Left renal pelvis (tissue), 4 donors: ENCODE data around the gene SHOC2. TPM values are rescaled to one million over a fixed set of nuclear protein-coding genes. Genes with fewer than 3 reads are reported as not detected.

Source experiments
- DNase-seq, 4 donors: peaks; one replicate each; pipeline ENCODE4 v3.0.0-alpha.2; 2013; ENCODE audit warnings: low read depth in 4 of 4, low spot score in 3 of 4
- polyA plus RNA-seq, 4 donors: library from polyadenylated mRNA; unstranded; fragments of 120-200 nt; gene quantifications; one replicate each; pipeline ENCODE4 v1.2.1, GENCODE V29; 2013; ENCODE audit not compliant: insufficient read length in 4 of 4

SHOC2 gene
- polyA plus RNA-seq, 4 donors = 35.9 to 47.4 (median 38.9) TPM

GRCh38 chr10:110977662-110978061, 58.3 kb downstream of the SHOC2 start:
- DNase-seq = no peak

- DNase-seq = no peak
Observed at GRCh38 chr10:110978204-110978603, 58.8 kb downstream of the SHOC2 start.

- no peak for DNase-seq
Observed at GRCh38 chr10:110979611-110980010, 60.2 kb downstream of the SHOC2 start.

GRCh38 chr10:110980807-110981206, 61.4 kb downstream of the SHOC2 start:
- no peak for DNase-seq

DNA sequence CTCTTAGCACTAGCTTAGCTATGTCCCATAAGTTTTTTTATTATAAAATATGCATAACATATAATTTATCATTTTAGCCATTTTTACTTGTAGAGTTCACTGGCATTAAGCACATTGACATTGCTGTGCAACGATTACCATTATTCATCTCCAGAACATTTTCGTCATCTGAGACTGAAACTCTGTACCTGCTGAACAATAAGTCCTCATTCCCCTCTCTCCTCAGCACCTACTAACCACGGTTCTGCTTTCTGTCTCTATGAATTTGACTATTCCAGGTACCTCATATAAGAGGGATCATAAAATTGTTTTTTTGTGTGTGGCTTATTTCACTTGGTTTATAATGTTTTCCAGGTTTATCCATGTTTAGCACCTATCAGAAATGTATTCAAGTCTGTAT, 64.1 kb downstream of the SHOC2 start:
- no peak for DNase-seq

DNA sequence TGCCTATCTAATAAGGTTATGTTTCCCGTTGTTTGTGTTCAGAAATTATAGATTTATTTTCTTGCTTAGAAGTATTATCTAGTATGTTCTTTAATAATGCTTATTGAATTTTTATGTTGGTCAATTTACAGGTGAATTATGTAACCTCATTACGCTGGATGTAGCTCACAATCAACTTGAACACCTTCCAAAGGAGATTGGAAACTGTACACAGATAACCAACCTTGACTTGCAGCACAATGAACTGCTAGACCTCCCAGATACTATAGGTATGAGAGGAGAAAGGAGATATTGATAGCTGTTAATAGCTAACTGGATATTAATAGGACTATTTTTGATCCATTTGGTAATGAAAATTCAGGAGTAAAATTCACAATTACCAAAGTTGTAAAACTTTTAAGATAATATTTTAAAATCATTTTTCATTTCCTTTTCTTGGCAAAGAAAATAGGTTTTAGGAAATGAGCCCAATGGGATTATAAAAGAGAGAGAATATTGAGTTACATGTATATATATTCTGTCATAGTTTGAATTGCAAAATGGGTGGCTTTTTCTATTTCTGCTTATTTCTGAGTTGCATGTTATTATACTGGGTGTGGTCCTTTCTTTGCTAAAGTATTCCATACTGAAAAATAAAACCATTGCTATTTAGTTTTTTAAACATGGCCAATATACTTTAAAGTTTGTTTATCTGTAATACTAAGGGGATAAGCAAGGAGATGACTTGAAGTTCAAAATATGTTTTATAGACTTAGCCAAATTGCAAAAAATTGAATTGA, 66.3 kb downstream of the SHOC2 start:
- DNase-seq = no peak

- no peak for DNase-seq
Observed at GRCh38 chr10:110989016-110989415, 69.6 kb downstream of the SHOC2 start.

GRCh38 chr10:110992006-110992800, 72.8 kb downstream of the SHOC2 start:
- no peak for DNase-seq

DNA sequence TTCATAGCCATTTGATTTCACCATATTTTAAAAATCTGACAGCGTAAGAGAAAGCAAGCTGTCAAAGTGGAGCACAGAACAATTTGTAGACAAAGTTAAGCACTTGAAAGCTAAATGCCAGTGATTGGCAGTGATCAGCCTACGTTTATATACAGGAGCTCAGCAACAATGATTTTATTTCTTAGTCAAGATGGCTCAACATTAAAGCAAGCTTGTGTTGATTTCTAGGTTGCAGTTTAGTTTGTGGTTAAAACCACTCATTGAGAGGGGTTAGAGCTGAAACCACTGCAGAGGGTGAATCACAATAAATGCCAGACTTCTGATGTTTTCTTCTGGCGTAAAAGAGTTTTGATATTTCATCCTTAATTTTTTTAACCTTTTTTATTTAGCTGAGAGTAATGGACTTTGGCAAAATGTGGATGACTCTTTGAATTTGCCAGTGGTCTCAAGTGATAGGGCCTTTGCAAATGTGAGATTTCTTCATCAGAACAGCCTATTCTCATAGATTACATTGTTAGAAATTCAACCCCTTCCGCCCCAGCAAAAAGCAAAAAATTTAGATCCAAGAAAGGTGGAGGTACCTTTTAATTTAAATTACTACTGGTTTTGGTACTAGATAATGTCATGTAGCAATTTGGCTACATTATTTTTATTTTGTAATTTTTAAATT, 73.8 kb downstream of the SHOC2 start:
- no peak for DNase-seq

DNA sequence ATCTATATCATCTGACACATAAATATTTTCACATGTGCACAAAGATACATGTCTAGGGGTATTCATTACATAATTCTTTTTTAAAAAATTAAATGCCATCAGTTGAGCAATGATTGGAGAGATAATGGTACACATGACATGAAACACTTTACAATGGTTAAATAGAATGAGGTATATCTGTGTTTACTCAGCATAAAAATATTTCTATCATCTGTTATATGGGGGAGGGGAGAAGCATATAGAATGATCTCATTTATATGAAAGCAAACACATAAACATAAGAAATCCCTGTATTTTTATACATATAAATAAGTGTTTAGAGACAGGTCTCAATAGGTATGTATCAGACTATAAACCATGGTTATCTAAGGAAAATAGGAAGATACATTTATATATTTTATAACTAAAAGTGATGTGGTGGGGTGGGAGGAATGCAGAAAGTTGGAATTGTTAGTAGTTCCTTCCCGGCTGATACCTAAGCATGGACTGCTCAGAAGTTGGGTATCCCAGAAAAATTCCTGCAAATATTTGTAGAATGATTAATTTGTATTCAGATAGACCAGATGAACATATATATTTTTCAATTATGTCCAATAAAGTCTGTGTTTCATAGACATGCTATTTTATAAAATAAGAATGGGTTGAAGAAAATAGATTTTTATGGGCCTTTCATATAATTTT, 75.1 kb downstream of the SHOC2 start:
- no peak for DNase-seq

DNA sequence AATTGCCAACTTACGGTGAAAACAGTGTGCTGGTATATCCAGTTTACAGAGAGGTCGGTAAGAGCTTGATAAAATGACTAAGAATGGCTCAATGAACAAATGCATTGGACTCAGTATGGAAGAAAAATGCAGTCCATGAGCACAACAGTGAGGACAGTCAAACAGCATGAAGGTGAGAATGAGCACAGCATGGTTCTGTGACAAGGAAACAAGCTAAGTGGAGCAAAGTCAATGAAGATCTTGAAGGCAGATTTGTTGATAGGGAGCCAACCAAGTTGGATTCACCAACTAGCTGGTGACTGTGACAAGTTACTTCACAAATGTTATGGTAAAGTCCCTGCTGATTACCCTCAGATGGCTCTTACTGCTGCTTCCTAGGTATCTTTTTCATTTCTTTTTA, 75.9 kb downstream of the SHOC2 start:
- no peak for DNase-seq

- DNase-seq = no peak
Observed at GRCh38 chr10:110996256-110996655, 76.9 kb downstream of the SHOC2 start.

GRCh38 chr10:111004016-111004415, 84.6 kb downstream of the SHOC2 start:
- no peak for DNase-seq

DNA sequence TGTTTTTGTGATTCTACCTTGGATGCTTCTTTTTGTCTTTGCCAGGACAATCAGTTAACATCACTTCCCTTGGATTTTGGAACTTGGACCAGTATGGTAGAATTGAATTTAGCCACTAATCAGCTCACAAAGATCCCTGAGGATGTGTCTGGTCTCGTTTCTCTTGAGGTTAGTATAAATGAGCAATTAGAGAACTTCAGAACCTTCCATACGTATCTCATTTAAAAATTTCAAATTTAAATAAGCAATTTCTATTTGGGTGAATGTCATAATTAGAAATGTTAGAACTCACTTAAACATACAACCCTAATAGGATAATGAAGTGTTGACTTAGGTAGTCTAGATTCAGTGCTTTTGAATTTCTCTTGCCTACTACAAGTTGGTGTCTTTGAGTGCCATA, 88.1 kb downstream of the SHOC2 start:
- no peak for DNase-seq

GRCh38 chr10:111015181-111015580, 95.8 kb downstream of the SHOC2 start:
- no peak for DNase-seq

DNA sequence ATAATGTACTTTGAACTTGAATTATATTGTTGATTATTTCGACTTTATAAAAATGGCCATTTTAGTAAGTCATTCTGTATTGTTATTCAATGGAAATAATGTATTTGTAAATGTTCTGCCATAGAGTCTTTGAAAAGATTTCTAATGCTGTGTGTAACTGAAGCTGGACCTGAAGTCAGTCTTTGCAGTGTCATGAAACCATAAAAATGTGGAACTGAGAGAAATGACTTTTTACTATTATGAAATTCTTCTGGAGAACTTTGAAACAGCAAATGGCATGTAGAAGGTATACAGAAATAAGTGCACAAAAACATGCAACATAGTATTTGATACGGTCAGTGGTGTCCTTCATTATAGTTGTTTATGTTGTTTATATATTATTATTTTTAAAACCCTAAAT, 97.7 kb downstream of the SHOC2 start:
- no peak for DNase-seq

GRCh38 chr10:111018021-111018420, 98.6 kb downstream of the SHOC2 start:
- no peak for DNase-seq

- DNase-seq = no peak
Observed at GRCh38 chr10:111023060-111023459, 103.7 kb downstream of the SHOC2 start.

DNA sequence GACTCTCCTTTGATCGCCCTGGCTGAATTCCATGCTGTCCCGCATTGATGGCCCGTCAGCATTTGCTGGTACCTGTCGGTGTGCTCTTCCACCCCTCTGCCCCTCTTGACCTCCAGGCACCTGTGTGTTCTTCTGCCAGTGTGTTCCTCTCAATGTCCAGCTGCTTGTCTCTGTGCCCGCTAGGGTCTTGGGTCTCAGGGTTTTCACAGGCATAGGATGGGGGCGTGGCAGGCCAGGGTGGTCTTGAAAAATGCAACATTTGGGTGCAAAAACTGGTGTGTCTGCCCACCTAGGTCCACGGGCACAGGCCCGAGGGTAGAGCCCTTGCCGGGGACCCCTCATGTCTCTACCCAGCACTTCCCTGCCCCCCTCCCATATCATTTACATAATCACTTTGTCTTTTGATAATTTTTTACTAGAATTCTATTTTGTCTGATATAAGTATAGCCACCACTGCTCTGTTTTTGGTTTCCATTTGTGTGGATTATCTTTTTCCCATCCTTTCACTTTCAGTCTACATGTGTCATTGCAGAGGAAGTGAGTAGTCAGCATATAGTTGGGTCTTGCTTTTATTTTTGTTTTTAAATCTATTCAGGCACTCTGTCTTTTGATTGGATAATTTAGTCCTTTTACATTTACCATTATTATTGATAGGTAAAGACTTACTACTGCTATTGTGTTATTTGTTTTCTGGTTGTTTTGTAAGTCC, 110.8 kb downstream of the SHOC2 start:
- no peak for DNase-seq

GRCh38 chr10:111034598-111035310, 115.3 kb downstream of the SHOC2 start:
- no peak for DNase-seq
